Measurements from ENCODE around the gene HTRA3. TPM values are rescaled to one million over a fixed set of nuclear protein-coding genes. Genes with fewer than 3 reads are reported as not detected.
A peak's percentile ranks its signal among the peaks of the same experiment; 100 is the strongest.

Gene HTRA3
- total and polyA plus RNA-seq, 2 experiments from 2014 or later: 19.4 to 34.9 TPM

DNA sequence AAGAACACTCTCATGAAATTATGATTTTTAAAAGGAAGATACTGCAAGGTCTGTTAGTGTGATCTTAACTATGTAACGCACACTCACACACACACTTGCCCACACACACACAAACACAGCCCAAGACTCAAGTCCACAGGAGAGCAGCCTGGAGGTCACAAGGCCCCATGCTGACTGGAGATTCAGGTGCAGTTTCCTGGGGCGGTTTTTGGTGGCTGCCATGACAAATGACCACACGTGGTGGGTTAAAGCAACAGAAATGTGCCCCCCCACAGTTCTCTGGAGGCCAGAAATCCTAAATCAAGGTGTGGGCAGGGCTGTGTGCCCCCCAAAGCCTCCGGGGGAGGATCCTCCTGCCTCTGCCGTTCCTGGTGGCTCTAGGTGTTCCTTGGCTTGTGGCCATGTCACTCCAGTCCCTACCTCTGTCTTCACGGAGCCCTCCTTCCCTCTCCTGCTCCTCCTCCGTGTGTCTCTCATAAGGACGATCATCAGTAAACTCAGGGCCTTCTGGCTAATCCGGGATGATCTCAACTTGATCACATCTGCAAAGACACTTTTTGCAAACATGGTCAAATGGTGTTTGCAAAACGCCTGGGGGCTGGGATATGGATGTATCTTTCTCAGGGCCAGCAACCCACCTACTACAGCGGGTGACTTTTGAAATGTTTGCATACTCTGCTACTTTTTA lies 9.7 kb upstream of the HTRA3 start:
- H3K4me2 ChIP-seq: no peak overlapping the region
- H4K20me1 ChIP-seq (ENCODE audit: insufficient read depth, poor library complexity, severe bottlenecking): no peaks in the 10 kb centered on the region
- no peaks in the 10 kb centered on the region for H3K79me2 ChIP-seq
- no peak for DNase-seq (ENCODE audit: low spot score)
- no peaks in the 10 kb centered on the region for H3K36me3 ChIP-seq (replicated peaks; ENCODE audit: insufficient read depth, low read depth)
- H3K9me3 ChIP-seq (ENCODE audit: low read depth): no peaks in the 10 kb centered on the region
- TF ChIP-seq EZH2phosphoT487 (IDR thresholded peaks at IDR 0.05; ENCODE audit: low read depth, severe bottlenecking, unreplicated experiment) (no peak), EZH2 (IDR thresholded peaks at IDR 0.05; ENCODE audit: borderline replicate concordance) (no peak)
- TF ChIP-seq, protein P1, sequence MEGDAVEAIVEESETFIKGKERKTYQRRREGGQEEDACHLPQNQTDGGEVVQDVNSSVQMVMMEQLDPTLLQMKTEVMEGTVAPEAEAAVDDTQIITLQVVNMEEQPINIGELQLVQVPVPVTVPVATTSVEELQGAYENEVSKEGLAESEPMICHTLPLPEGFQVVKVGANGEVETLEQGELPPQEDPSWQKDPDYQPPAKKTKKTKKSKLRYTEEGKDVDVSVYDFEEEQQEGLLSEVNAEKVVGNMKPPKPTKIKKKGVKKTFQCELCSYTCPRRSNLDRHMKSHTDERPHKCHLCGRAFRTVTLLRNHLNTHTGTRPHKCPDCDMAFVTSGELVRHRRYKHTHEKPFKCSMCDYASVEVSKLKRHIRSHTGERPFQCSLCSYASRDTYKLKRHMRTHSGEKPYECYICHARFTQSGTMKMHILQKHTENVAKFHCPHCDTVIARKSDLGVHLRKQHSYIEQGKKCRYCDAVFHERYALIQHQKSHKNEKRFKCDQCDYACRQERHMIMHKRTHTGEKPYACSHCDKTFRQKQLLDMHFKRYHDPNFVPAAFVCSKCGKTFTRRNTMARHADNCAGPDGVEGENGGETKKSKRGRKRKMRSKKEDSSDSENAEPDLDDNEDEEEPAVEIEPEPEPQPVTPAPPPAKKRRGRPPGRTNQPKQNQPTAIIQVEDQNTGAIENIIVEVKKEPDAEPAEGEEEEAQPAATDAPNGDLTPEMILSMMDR (IDR thresholded peaks at IDR 0.05; ENCODE audit: poor library complexity): no peak
- H3K27ac ChIP-seq: no peak overlapping the region
- H3K9me2 ChIP-seq (replicated peaks; ENCODE audit: insufficient read depth): no peaks in the 10 kb centered on the region
- no peaks in the 10 kb centered on the region for H3K4me1 ChIP-seq (ENCODE audit: insufficient read depth)
- H2AFZ ChIP-seq: no peak overlapping the region
- H3K4me3 ChIP-seq: no peak overlapping the region
- H3K27me3 ChIP-seq: no peaks in the 10 kb centered on the region
- 75% methylated on average over 11 of the region's 11 CpGs for WGBS (ENCODE audit: low lambda C conversion rate, missing lambda C conversion rate)

DNA sequence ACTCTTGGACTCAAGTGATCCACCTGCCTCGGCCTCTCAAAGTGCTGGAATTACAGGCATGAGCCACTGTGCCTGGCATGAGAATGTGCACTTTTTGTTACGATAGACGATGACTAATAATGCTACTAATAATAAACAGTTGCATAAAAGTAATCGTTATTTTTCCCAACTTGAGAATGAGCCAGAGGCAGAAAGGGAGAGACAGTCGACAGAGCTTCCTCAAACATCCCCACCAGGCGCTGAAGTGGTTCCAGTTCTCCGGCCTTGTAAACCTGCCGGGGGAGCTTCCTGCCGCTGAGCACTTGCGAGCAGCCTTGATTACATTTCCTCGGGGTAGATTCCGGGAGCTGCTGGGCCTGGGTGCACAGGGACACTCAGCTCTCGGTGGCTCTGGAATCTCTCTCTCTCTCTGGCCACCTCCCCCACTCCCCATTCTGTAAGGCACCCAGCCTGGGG lies 8.9 kb upstream of the HTRA3 start:
- Histone ChIP-seq H3K9me2 (replicated peaks; ENCODE audit: insufficient read depth) (no peaks in the 10 kb centered on the region), H3K36me3 (replicated peaks; ENCODE audit: insufficient read depth, low read depth) (no peaks in the 10 kb centered on the region), H4K20me1 (ENCODE audit: insufficient read depth, poor library complexity, severe bottlenecking) (no peaks in the 10 kb centered on the region), H3K4me3 (no peak overlapping the region), H3K27ac (peak overlapping the region; percentile 69), H3K9me3 (ENCODE audit: low read depth) (no peaks in the 10 kb centered on the region), H3K27me3 (no peaks in the 10 kb centered on the region), H2AFZ (no peak overlapping the region), H3K4me2 (no peak overlapping the region), H3K4me1 (ENCODE audit: insufficient read depth) (no peaks in the 10 kb centered on the region), H3K79me2 (no peaks in the 10 kb centered on the region)
- 33% methylated on average over 13 of the region's 13 CpGs for WGBS (ENCODE audit: low lambda C conversion rate, missing lambda C conversion rate)
- TF ChIP-seq EZH2phosphoT487 (IDR thresholded peaks at IDR 0.05; ENCODE audit: low read depth, severe bottlenecking, unreplicated experiment) (no peak), EZH2 (IDR thresholded peaks at IDR 0.05; ENCODE audit: borderline replicate concordance) (no peak)
- TF ChIP-seq, protein P1 (IDR thresholded peaks at IDR 0.05; ENCODE audit: poor library complexity): no peak
- DNase-seq (ENCODE audit: low spot score): peak; percentile 60

GRCh38 chr4:8261851-8262535 lies 7.6 kb upstream of the HTRA3 start:
- no peak overlapping the region for H3K4me2 ChIP-seq
- TF ChIP-seq, protein P1 (IDR thresholded peaks at IDR 0.05; ENCODE audit: poor library complexity): no peak
- TF ChIP-seq EZH2 (IDR thresholded peaks at IDR 0.05; ENCODE audit: borderline replicate concordance) (no peak), EZH2phosphoT487 (IDR thresholded peaks at IDR 0.05; ENCODE audit: low read depth, severe bottlenecking, unreplicated experiment) (no peak)
- peaks cover 4% of the 10 kb centered on the region for H3K4me1 ChIP-seq (ENCODE audit: insufficient read depth)
- H3K36me3 ChIP-seq (replicated peaks; ENCODE audit: insufficient read depth, low read depth): no peaks in the 10 kb centered on the region
- no peak overlapping the region for H3K27ac ChIP-seq
- H2AFZ ChIP-seq: no peak overlapping the region
- H3K4me3 ChIP-seq: no peak overlapping the region
- H3K9me3 ChIP-seq (ENCODE audit: low read depth): no peaks in the 10 kb centered on the region
- no peaks in the 10 kb centered on the region for H4K20me1 ChIP-seq (ENCODE audit: insufficient read depth, poor library complexity, severe bottlenecking)
- no peaks in the 10 kb centered on the region for H3K79me2 ChIP-seq
- WGBS (ENCODE audit: low lambda C conversion rate, missing lambda C conversion rate): 76% methylated on average over 23 of the region's 25 CpGs
- no peaks in the 10 kb centered on the region for H3K9me2 ChIP-seq (replicated peaks; ENCODE audit: insufficient read depth)
- H3K27me3 ChIP-seq: no peaks in the 10 kb centered on the region
- DNase-seq (ENCODE audit: low spot score): no peak

Data from hepatocyte (in vitro differentiated cells).